A673 (cell line): ENCODE data around the gene PCDHGB5.

ENCODE experiments used
- CTCF ChIP-seq: fragments of 300-800, 200-600 bp; sonication (generic); conservative IDR thresholded peaks from 2 replicates; pipeline ENCODE4 v1.5.1; 2017; ENCODE audit warnings: low read depth, mild to moderate bottlenecking, antibody characterized with exemption, low read length, moderate library complexity, mixed read lengths
- EZH2 ChIP-seq: fragments of 200-600 bp; sonication (generic); IDR thresholded peaks from 2 replicates; pipeline ENCODE4 v1.6.1; 2017; ENCODE audit warnings: borderline replicate concordance, low read depth, mild to moderate bottlenecking, mixed read lengths, antibody characterized with exemption, low read length; ENCODE audit not compliant: poor library complexity, severe bottlenecking

- peak; percentile 25; the same call in 1 of the 2 replicates for TF ChIP-seq CTCF
- no peak for TF ChIP-seq EZH2
These were observed 15.2 kb downstream of the PCDHGB5 start, which contains the start of gene PCDHGA10 for GRCh38 chr5:141412854-141413539.
